ENCODE results near the gene DNAJB14.
A peak's percentile ranks its signal among the peaks of the same experiment; 100 is the strongest.

The DNAJB14 gene

DNA sequence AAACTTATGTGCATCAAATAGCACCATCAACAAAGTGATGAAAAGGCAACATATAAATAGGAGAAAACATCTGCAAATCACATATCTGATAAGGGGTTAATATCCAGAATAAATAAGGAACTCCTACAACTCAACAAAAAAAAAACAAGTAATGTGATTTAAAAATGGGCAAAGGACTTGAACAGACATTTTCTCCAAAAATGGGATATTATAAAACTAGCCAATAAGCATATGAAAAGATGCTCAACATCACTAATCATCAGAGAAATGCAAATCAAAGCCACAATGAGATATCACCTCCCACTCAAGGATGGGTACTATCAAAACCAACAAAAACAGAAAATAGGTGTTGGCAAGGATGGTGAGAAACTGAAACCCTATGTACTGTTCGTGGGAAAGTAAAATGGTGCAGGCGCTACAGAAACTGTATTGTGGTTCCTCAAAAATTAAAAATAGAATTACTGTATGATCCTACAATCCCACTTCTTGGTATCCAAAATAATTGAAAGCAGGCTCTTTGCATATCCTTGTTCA is 2.4 kb downstream of the DNAJB14 start:
- peak; percentile 12 for DNase-seq

DNA sequence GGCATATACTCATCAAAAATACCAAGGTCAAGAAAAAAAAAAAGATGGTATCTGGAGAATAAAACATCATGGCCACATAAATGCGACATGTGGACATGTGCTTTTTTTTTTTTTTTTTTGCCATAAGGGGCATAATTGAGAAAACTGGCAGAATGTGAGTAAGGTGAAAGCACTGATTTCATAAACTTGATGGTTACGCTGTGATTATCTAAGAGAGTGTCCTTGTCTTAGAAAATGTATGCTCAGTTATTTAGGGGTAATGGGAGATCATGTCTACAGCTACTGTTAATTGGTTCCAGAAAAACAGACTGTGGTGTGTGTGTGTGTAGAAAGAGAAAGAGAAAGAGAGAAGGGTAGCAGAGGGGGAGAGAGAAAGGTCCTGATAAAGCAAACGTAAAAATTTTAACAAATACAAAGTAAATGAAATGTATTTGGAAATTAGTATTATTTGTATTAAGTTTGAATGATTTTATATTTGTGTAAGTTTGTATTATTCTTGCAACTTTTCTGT is 8.1 kb downstream of the DNAJB14 start:
- no peak for DNase-seq

DNA sequence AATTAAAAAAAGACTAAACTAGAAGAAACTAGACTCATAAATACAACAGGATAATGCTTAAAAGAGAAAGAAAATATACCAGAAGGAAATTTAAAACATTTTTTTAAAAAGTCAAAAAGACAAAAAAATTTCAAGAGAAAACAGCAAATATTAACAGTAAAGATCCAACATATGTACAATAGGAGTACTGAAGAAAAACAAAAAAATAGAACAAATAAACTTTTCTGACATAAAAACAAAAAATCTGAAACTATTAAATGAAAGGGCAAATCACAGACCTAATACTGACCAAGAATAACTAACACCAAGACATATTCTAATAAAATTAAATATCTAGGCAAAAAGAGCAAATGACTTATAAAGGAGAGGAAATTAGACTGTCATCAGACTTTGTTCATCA is 11.5 kb downstream of the DNAJB14 start:
- DNase-seq: no peak

DNA sequence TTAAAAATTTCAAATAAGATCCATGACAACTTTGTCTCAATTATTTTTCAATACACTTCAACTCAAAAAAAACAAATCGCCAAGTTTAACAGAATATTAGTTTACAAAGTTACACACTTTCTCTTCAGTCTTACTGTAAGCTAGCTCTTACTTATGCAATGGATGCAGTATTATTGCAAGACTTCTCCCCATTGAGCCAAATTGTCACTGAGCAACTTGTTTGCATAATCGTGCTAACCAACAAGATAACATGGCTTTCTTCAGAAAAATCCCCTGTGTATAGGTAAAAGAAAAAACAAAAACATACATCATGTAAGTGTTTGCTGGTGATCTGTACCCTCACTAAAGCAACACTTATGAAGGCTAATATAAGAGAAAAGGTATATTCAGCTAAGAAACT is 18.9 kb downstream of the DNAJB14 start:
- DNase-seq: no peak

DNA sequence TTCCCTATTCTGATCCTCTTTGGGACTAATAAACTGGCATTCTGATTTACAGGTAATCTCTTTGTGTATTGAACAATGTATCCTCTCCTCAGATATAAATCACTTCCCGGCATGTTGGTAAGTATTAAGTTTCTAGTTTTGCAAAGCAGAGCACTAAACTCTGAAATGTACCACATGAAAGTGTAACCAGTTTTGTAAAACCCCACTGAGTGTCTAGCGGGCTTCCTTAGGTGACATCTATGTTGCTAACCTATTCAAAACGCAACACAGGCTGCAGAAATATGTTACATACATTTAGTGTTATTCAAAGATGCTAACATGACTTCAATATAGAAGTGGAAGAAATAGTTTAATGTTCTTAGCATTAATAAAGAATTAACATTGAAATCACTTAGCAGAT is 25.2 kb downstream of the DNAJB14 start:
- DNase-seq: no peak

DNA sequence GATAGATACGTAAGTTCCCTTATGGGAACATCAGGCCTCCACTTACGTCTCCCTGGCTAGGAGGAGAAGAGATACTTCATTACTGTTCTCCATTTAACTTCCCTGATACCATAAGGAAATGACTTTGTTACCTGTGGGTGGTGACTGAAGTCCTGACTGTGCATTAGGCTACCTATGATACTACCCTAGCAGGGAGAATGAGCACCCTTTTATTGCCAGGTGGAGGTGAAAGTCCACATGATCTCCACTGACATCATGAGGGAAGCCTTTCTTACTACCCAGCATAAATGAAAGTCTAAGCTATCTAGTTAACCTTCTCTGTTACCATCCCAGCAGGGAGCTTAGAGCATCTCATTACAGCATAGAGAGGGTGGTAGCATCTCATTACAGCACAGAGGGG is 27.8 kb downstream of the DNAJB14 start:
- no peak for DNase-seq

- DNase-seq: no peak
Measured at GRCh38 chr4:99917575-99917974, 28.8 kb downstream of the DNAJB14 start.

DNA sequence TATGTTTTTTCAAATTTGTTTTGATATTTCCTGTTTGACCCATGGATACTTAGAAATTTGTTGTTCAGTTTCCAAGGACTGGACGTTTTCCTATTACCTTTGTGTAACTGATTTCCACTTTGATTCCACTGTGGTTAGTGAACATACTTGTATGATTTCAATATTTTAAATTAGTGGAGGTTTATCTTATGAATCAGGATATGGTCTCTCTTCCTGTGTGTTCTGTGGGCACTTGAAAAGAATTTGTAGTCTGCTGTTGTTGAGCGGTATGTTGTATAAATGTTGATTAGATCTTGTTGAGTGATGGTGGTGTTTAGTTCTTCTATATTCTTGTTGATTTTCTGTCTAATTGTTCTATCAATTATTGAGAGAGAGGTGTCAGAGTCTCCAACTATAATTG is 31.0 kb downstream of the DNAJB14 start:
- DNase-seq: no peak

DNA sequence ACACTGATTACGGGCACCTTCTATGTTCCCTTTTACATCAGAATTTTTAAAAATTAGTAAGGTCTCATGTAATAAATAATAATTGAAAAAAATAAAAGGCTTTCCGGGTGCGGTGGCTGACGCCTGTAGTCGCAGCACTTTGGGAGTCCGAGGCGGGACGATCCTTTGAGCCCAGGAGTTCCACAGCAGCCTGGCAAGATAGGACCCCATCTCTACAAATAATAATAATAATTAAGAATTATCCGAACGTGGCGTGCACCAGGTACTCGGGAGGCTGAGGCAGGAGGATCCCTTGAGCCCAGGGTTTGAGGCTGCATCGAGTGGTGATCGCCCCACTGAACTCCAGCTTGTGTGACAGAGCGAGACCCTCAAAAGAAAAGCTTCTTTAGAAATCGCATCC is 51.4 kb downstream of the DNAJB14 start:
- DNase-seq: no peak

GRCh38 chr4:99894161-99894997 is 52.0 kb downstream of the DNAJB14 start, which contains the start of gene LAMTOR3:
TSS of gene LAMTOR3 (minus strand) at chr4:99894427. CDS start at chr4:99893963, 464 bp downstream.
- DNase-seq: peak; percentile 91

DNA sequence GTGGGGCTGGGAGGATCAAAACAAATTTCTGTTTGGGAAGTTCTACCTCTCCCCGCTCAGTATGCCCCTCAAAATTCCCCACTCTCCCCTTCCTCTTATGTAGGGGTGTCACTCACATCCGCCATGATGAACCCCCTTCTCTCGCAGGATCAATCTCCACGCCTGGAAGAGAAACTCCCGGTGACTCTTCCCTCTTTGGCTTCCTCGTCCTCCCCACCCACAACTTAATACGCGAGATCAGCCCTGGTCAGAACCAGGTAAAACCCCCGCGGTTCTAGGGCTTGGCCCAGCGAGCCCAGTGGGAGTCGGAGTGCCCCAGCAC is 52.6 kb downstream of the DNAJB14 start:
- no peak for DNase-seq

GRCh38 chr4:99893029-99893428 is 53.4 kb downstream of the DNAJB14 start:
- no peak for DNase-seq

GRCh38 chr4:99891351-99891750 is 55.1 kb downstream of the DNAJB14 start:
- DNase-seq: no peak

- no peak for DNase-seq
Measured at GRCh38 chr4:99887837-99888236, 58.6 kb downstream of the DNAJB14 start.

GRCh38 chr4:99886146-99886545 is 60.3 kb downstream of the DNAJB14 start:
- no peak for DNase-seq

DNA sequence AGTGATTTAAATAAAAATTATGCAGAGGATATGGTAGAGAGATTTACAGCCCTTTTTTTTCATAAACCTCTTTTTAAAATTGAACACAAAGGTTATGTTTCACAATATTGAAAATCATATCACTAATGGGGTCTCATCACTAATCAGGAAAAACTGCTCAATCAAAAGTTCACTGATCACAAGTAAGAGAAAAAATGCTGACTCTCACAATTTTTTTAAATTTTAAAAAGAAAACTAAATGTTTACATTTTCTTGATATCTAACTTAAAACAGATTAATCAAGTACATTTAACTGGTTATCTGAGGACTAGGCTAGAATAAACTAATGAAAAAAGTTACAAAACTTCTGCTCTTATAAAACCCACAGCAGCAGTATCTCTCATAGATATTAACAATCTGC is 60.7 kb downstream of the DNAJB14 start:
- no peak for DNase-seq

DNA sequence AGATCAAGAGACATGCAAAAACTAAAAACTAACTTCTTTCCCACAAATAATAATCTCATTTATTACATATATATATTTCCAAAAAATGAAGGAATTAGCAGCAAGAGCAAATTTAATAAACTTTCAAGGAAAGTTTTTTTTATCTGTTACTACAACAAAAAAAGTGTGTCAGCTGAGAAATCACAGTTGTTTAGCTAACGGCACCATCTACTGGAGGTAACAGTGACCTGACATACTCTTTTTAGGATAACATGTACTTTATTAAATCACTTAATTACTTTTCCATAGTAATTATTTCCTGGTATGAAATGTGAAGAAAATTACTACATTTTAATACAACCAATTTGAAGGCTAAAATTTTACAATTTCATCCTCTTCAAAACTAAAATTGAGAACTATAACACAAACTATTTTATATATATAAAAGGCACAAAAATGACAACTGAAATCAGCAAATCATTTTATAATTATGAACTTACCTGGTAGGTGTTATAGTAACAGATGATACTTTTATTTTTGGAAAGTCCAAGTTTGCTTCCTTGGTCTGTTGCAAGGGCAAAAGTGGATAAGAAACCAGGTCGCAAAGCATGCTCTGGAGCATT is 61.3 kb downstream of the DNAJB14 start:
- peak; percentile 30 for DNase-seq

DNA sequence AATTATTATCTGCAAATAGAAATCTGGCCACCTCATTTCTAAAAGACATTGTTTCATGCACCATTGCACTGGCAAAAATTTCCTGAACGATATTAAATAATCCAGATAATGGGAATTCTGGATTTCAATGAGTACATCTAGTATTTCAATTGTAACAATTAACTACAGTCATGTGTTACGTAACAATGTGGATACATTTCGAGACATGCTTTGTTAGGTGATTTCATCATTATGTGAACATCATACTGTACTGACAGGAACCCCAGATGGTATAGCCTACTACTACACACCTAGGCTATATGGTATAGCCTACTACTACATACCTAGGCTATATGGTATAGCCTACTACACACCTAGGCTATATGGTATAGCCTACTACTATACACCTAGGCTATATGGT is 67.0 kb downstream of the DNAJB14 start:
- DNase-seq: no peak

GRCh38 chr4:99878604-99879003 is 67.8 kb downstream of the DNAJB14 start:
- no peak for DNase-seq

GRCh38 chr4:99876946-99877345 is 69.5 kb downstream of the DNAJB14 start:
- DNase-seq: no peak

DNA sequence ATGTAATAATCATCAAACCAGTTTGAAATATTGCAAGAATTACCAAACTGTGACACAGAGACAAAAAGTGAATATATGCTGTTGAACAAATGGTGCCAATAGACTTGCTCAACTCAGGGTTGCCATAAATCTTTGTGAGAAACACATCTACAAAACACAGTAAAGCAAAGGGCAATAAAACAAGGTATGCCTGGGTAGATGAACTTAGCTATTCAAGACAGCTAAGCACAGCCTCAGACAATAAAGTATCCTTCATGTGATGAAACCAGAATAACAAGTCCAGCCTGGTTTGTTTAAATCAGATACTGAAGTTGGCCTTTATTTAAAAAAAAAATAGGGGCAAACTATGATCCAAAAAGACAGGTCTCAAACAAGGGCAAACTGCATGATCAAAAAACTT is 71.3 kb downstream of the DNAJB14 start:
- no peak for DNase-seq

DNA sequence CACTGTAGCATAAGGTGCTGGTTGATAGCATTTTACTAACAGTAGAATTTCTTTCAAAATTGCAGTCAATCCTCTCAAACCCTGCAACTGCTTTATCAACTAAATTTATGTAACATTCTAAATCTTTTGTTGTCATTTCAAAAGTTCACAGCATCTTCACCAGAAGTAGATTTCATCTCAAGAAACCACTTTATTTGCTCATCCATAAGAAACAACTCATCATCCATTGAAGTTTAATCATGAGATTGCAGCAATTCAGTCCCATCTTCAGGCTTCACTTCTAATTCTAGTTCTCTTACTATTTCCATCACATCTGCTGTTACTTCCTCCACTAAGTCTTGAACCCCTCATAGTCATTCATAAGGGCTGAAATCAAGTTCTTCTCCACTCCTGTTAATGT is 73.8 kb downstream of the DNAJB14 start:
- DNase-seq: no peak

- DNase-seq: no peak
Measured at GRCh38 chr4:99868126-99868596, 78.3 kb downstream of the DNAJB14 start.

DNA sequence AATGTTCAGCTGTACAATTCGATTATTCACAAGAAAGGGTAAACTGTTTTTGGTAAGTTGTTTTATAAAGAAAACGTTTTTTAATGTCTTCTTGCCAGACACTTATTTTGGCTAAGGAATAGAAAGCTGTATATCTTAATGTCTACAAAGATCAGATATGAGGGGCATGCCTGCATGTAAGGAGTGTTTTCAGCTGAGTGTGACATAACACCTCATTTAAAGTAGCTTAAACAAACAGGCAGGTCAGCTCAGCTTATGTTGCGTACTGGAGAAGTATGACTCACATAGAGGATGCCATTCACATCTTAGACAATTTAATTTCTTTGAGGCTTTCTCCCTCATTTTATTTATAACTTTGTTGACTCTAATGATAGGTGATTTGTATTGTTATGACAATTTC is 82.6 kb downstream of the DNAJB14 start:
- no peak for DNase-seq
